Astrocyte of the spinal cord (primary cell): Measurements from ENCODE around the gene TCF23.
A peak's percentile ranks its signal among the peaks of the same experiment; 100 is the strongest.
"Not testable (repeated sequence)": the region's sequence is repeated elsewhere in the genome, so short reads cannot be mapped to it uniquely, and the experiment has no call there.

Experiments used
- DNase-seq: peaks from one replicate; pipeline ENCODE4 v3.0.0; 2011; ENCODE audit warnings: low read depth, low spot score
- H3K4me3 ChIP-seq: 2 replicates; pipeline ENCODE4 v1.5.1; 2011; ENCODE audit warnings: low read depth, mild to moderate bottlenecking, low read length, moderate library complexity
- CTCF ChIP-seq: IDR thresholded peaks from 2 replicates; pipeline ENCODE4 v1.5.1; 2012; ENCODE audit warnings: low read depth, mild to moderate bottlenecking, low read length, inconsistent platforms
- in situ Hi-C: cut with HindIII; loops from 2 replicates; pipeline ENCODE4 v1.10.0; 2017; ENCODE audit warnings: low sequenced_read_pairs

TCF23 gene

GRCh38 chr2:27109083-27109482 is 39.7 kb upstream of the TCF23 start:
- DNase-seq = no peak
- H3K4me3 ChIP-seq = no peak overlapping the region
- in situ Hi-C loops = loop anchor here (25.0 kb wide), 1 partner anchor 153 kb away; the partner anchor contains the start of gene SLC30A3
- no peak for TF ChIP-seq CTCF

GRCh38 chr2:27110603-27111352 is 38.0 kb upstream of the TCF23 start:
- DNase-seq, H3K4me3 ChIP-seq: not testable (repeated sequence)
- in situ Hi-C loops = loop anchor here (25.0 kb wide), 1 partner anchor 152 kb away; the partner anchor contains the start of gene SLC30A3

- not testable (repeated sequence) for H3K4me3 ChIP-seq, DNase-seq
- in situ Hi-C loops = loop anchor here (25.0 kb wide), 1 partner anchor 151 kb away; the partner anchor contains the start of gene SLC30A3
Measured at GRCh38 chr2:27111392-27112078, 37.3 kb upstream of the TCF23 start.

GRCh38 chr2:27115519-27115918 is 33.3 kb upstream of the TCF23 start:
- no peak overlapping the region for H3K4me3 ChIP-seq
- DNase-seq = no peak
- TF ChIP-seq CTCF = no peak
- in situ Hi-C loops = loop anchor here (25.0 kb wide), 1 partner anchor 147 kb away; the partner anchor contains the start of gene SLC30A3

GRCh38 chr2:27117995-27118524 is 30.7 kb upstream of the TCF23 start:
- no peak for DNase-seq
- peak overlapping the region; percentile 31 for H3K4me3 ChIP-seq
- in situ Hi-C loops = loop anchor here (25.0 kb wide), 1 partner anchor 144 kb away; the partner anchor contains the start of gene SLC30A3
- no peak for TF ChIP-seq CTCF

- DNase-seq = no peak
- TF ChIP-seq CTCF = no peak
- peak within 1 kb of the TSS; percentile 31 for H3K4me3 ChIP-seq
- in situ Hi-C loops = loop anchor here (25.0 kb wide), 1 partner anchor 144 kb away; the partner anchor contains the start of gene SLC30A3
Measured at GRCh38 chr2:27118525-27119329, 30.1 kb upstream of the TCF23 start, which contains the start of gene CGREF1. CGREF1 (minus strand) TSS chr2:27119128; CDS start chr2:27104366, 14,762 bp downstream.

- H3K4me3 ChIP-seq = peak overlapping the region; percentile 25
- DNase-seq = not testable (repeated sequence)
- in situ Hi-C loops = loop anchor here (25.0 kb wide), 1 partner anchor 143 kb away; the partner anchor contains the start of gene SLC30A3
Measured at GRCh38 chr2:27119330-27119670, 29.5 kb upstream of the TCF23 start.
